GM18907 (cell line): ENCODE results near the gene BOK.

ENCODE experiments used
- ATAC-seq: cut with Tn5 transposase; IDR thresholded peaks from one replicate; pipeline ENCODE4 v1.9.1; 2021; ENCODE audit warnings: mild to moderate bottlenecking, moderate library complexity; ENCODE audit not compliant: unreplicated experiment

BOK gene

DNA sequence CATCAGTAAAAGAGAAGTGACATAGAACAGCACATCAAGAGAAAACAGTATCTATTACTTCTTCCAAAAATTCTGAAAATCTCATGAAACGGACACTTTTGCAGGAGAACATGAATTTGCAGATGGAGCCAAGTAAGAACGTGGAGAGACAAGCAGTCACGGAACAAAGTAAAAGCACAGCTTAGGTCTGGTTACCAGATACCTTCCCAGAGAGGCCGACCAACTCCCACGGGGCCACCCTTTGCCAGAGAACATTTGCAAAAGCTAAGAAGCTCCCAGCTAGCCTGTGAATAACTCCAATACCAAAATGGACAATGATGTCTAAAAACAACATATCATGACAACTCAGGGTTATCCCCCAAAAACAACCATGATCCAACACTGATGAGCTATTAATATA lies 39.5 kb downstream of the BOK start:
- ATAC-seq = no peak

DNA sequence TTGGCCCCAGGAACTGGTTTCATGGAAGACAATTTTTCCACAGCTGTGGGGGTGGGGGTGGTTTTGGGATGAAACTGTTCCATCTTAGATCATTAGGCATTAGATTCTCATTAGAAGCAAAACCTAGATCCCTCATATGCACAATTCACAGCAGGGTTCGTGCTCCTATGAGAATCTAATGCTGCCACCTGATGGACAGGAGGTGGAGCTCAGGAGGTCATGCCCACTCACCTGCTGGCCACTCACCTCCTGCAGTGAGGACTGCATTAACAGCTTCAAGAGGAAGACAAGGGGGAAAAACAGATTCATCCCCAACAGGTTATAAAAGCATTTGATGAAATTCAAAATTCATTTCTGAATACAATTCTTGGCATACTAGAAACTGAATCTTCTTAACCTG lies 39.9 kb downstream of the BOK start:
- ATAC-seq = no peak

DNA sequence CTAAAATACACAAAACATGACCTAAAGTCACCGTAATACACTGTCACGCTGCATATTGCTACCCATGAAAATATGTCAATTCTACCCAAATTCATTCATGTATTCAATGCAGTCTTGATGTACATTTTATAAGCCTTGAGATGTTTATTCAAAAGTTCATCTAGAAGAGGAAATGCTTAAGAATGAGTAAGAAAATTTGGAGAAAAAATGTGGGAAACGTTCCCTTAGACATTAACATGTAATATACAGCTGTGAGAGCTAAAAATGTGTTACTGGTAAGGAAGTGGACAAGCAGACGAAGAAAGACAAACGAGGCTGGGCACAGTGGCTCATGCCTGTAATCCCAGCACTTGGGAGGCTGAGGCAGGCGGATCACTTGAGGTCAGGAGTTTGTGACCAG lies 41.1 kb downstream of the BOK start:
- no peak for ATAC-seq

- ATAC-seq = no peak
These were observed 43.3 kb downstream of the BOK start for GRCh38 chr2:241601841-241602240.

- ATAC-seq = no peak
These were observed 44.2 kb downstream of the BOK start for GRCh38 chr2:241602720-241603119.

- no peak for ATAC-seq
These were observed 45.1 kb downstream of the BOK start for GRCh38 chr2:241603686-241604085.

DNA sequence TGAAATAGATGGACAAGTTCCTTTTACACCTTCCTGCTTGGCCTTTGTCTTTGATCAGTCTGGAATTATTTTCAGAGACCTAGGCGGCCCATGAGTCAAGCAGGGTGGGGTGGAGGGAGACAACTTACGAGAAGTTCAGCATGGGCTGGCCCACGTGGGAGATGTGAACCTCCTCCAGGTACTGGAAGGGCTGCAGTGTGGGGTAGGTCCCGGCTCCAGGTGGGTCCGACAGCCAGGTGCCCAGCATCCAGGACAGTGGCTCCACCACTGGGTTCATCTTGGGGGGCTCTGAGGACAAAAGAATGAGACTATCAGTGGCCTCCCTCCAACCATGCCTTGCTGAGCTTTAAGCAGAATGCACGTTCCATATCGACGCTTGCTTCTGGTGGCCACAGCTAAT lies 47.6 kb downstream of the BOK start:
- ATAC-seq = no peak

- ATAC-seq = no peak
These were observed 48.8 kb downstream of the BOK start for GRCh38 chr2:241607162-241607885.

DNA sequence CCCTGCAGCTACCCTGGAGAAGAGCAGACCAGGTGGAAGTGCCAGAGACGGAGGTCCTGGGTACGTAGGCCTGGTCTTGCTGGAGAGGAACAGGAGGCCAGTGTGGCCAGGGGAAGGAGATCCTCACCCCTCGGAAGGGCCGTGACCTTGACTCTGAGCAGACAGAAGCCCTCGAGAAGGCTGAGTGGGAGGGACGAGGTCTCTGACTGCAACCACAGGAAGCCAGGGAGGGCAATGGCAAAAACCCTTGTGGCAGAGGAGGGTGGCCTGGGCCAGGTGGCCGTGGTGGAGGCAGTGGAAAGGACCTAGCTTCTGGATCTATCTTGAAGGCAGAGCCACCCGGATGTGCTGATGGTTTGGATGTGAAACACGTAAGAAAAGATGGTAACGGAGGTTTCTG lies 50.3 kb downstream of the BOK start:
- no peak for ATAC-seq

GRCh38 chr2:241609859-241610793 lies 51.6 kb downstream of the BOK start:
- peak; percentile 90 for ATAC-seq

DNA sequence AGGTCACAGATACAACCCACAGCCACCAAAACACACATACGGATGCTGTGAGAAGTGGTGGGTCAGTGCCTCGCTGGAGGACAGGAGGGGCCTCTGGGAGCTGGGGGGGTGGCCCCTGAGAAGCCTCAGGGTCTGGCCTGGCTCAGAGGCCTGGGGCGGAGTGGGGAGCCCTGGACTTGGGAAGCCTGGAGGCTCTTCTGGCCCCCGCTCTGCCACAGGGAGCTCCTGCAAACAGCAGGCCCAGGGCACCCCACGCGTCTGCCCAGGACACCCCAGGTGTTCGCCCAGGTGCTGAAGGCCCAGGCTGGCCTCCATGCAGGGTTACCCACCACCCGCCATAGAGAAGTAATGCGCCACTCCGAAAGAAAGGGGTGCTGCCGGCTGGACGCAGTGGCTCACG lies 52.5 kb downstream of the BOK start:
- ATAC-seq = no peak

GRCh38 chr2:241612156-241613016 lies 53.8 kb downstream of the BOK start:
- ATAC-seq = no peak

DNA sequence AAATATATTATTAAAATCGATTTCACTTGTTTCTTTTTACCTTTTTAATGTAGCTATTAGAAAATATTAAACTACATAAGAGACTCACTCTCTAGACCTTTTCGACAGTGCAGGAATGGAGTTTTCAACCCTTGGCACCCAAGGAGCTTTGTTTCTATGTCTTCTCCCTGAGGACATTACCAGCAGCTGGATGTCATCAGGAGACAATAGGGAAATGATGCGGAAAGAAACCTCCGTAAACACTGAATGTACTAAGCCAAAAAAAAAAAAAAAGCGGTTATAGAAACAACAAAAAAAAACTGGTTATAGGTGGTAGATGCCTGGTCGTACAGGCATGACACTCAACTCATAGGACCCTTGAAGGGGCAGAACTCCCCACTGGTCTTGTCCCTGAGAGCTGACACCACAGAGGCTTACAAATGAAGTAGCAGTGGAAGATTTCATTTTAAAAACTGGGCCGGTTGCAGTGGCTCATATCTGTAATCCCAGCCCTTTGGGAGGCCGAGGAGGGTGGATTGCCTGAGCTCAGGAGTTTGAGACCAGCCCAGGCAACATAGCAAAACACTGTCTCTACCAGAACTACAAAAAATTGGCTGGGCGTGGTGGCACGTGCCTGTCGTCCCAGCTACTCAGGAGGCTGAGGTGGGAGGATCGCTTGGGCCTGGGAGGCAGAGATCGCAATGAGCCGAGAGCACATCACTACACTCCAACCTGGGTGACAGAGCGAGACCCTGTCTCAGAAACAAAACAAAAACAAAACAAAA lies 54.7 kb downstream of the BOK start:
- ATAC-seq = no peak

GRCh38 chr2:241615041-241615440 lies 56.5 kb downstream of the BOK start:
- no peak for ATAC-seq

DNA sequence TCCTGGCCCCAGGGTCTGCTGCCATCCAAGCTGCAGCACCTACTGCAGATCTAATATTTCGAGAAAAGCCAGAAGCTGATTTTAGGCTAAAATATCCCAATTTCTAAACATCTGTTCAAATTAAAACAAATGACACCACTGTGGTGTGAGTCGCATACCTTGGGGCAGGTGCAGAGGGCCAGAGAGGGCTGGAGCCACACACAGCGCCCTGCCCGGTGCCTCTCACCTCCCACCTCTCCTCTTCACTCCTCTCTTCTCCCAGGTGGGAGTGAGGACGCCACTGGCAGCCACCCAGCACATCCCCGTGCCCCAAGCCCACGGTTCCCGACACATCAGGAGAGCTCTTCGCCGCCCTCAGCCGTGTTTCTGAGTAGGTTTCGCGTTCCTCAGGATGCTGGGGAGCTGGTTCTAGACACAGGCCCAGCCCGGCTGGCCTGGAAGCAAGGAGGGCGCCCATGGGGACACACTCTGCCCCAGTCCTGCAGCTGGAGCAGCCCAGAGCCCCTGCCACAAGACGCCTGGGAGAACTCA lies 57.0 kb downstream of the BOK start:
- no peak for ATAC-seq

GRCh38 chr2:241616168-241617125 lies 57.9 kb downstream of the BOK start:
- ATAC-seq = no peak

- ATAC-seq = peak; percentile 59
These were observed 59.0 kb downstream of the BOK start for GRCh38 chr2:241617431-241618154.

- no peak for ATAC-seq
These were observed 59.8 kb downstream of the BOK start for GRCh38 chr2:241618296-241618805.
